ENCODE measurements around the gene SRSF8. TPM values are rescaled to one million over a fixed set of nuclear protein-coding genes. Genes with fewer than 3 reads are reported as not detected.

SRSF8 gene
- total RNA-seq, 4 donors from 2014 or later: 24.3 to 70.6 (median 32.9) TPM

DNA sequence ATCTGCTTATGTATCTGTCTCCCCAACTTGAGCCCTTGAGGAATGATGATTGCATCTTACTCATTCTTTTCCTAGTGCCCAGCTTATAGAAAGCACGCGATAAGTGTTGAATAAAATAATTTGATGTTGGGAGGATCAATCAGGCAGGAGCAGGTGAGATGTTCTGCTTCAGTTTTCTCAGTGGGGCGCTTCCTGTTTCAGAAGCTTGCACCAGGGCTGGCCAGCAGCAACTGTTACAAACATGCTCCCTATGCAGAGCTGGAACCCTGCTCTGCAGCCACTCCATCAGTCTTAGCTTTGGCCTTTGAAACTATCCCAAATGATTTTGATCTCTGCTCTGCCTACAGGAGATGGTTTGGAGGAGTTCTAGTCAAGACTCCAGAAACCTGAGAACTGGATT, 26.8 kb downstream of the SRSF8 start:
- no peak for DNase-seq
- Histone ChIP-seq H3K36me3 (no peaks in the 10 kb centered on the region), H3K27ac (no peak overlapping the region), H3K4me3 (no peak overlapping the region), H3K27me3 (no peaks in the 10 kb centered on the region), H3K9me3 (no peaks in the 10 kb centered on the region), H3K4me1 (peaks cover 4 to 8% of the 10 kb centered on the region in 2 donors)
- intact Hi-C loops (cut with DNase I; ENCODE audit: low total_unique reads): no loop called here
- no peak for TF ChIP-seq CTCF (IDR thresholded peaks at IDR 0.05)
- no peak for TF ChIP-seq POLR2A (IDR thresholded peaks at IDR 0.05)

DNA sequence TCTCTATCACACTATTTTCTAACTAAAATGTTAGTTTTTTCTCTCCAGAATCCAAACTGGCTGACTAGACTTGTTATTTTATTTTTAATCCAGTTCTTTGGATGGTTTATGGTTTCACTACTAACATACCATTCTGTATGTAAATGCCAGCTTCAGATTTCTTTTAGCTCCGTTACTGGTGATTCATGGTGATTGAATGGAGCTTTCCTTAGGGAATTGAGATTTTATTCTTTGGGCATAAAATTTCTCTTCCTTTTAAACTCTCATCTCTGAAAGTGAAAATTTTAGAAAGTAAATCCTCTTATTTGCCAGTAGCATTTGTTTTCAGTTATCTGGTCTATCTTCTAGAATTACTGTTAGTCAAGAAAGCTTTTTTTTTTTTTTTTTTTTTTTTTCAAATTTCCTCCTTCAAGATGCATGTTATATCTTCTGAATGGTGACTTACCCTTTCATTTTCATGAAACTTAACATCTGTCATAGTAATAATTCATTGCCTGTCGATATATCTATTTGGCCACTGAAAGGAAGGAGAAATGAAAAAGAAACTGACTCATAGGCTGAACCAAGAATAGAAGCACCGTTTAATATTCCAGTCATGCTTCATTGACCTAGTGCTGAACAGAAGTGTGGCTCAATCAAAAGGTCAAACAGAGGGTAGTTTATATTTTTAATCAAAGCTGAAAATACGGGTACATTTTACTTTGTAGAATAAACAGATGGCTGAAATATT, 29.3 kb downstream of the SRSF8 start:
- Histone ChIP-seq H3K4me1 (peaks cover 4 to 8% of the 10 kb centered on the region in 2 donors), H3K27me3 (no peaks in the 10 kb centered on the region), H3K36me3 (no peaks in the 10 kb centered on the region), H3K4me3 (no peak overlapping the region), H3K9me3 (no peaks in the 10 kb centered on the region), H3K27ac (no peak overlapping the region)
- no peak for TF ChIP-seq POLR2A (IDR thresholded peaks at IDR 0.05)
- TF ChIP-seq CTCF (IDR thresholded peaks at IDR 0.05): no peak
- intact Hi-C loops (cut with DNase I; ENCODE audit: low total_unique reads): no loop called here
- DNase-seq: no peak

- no peaks in the 10 kb centered on the region for H3K36me3 ChIP-seq
- intact Hi-C loops (cut with DNase I; ENCODE audit: low total_unique reads): no loop called here
- no peak overlapping the region for H3K4me3 ChIP-seq
- H3K9me3 ChIP-seq: no peaks in the 10 kb centered on the region
- H3K27me3 ChIP-seq: no peaks in the 10 kb centered on the region
- TF ChIP-seq POLR2A (IDR thresholded peaks at IDR 0.05) (no peak), CTCF (IDR thresholded peaks at IDR 0.05) (no peak)
- H3K27ac ChIP-seq: no peak overlapping the region
- H3K4me1 ChIP-seq: peaks cover 4 to 8% of the 10 kb centered on the region in 2 donors
- DNase-seq: no peak
These were observed 30.5 kb downstream of the SRSF8 start for GRCh38 chr11:95097209-95097608.

GRCh38 chr11:95098826-95099225, 32.1 kb downstream of the SRSF8 start:
- intact Hi-C loops (cut with DNase I; ENCODE audit: low total_unique reads): no loop called here
- TF ChIP-seq POLR2A (IDR thresholded peaks at IDR 0.05) (no peak), CTCF (IDR thresholded peaks at IDR 0.05) (no peak)

GRCh38 chr11:95100191-95100648, 33.5 kb downstream of the SRSF8 start:
- Histone ChIP-seq H3K4me1 (no peaks in the 10 kb centered on the region), H3K27me3 (no peaks in the 10 kb centered on the region), H3K9me3 (no peaks in the 10 kb centered on the region), H3K36me3 (no peaks in the 10 kb centered on the region), H3K27ac (no peak overlapping the region), H3K4me3 (no peak overlapping the region)
- DNase-seq: no peak
- no peak for TF ChIP-seq POLR2A (IDR thresholded peaks at IDR 0.05)
- TF ChIP-seq CTCF (IDR thresholded peaks at IDR 0.05): no peak
- intact Hi-C loops (cut with DNase I; ENCODE audit: low total_unique reads): no loop called here

More at GRCh38 chr11:95098826-95099225, 32.1 kb downstream of the SRSF8 start:
- H3K9me3 ChIP-seq: no peaks in the 10 kb centered on the region
- no peak overlapping the region for H3K27ac ChIP-seq
- no peaks in the 10 kb centered on the region for H3K36me3 ChIP-seq
- DNase-seq: no peak
- H3K27me3 ChIP-seq: no peaks in the 10 kb centered on the region
- H3K4me3 ChIP-seq: no peak overlapping the region
- peaks cover 0 to 4% of the 10 kb centered on the region in 2 donors for H3K4me1 ChIP-seq

All from uterus (tissue), 4 donors.